Posterior vena cava (tissue), 2 donors: ENCODE data around the gene KCNH6. TPM values are rescaled to one million over a fixed set of nuclear protein-coding genes. Genes with fewer than 3 reads are reported as not detected.
A peak's percentile ranks its signal among the peaks of the same experiment; 100 is the strongest.

Experiments used
- DNase-seq: peaks from one replicate; pipeline ENCODE4 v3.0.0-alpha.2; 2020; ENCODE audit warnings: low spot score
- intact Hi-C, 2 donors: fragments of 100-400 bp; cut with DNase I; formaldehyde crosslinking; loops; one replicate each; pipeline versions ENCODE4 v1.14.1 to v1.14.2; 2022 to 2023
- total RNA-seq, 2 donors: library from RNA; stranded (reverse); fragmentation: NEBNext Ultra II Directional; extraction: Animal tissue kit (Norgen Biotek cat#: 25700); gene quantifications; one replicate each; pipeline ENCODE4 v1.2.1, GENCODE V29; 2021
- donor health status: DM: yes; HTN: yes; CAD: no.
- donor health status: DM: yes; HTN: yes; CAD: no.

Gene KCNH6
- total RNA-seq, 2 donors from 2014 or later, result not detected

DNA sequence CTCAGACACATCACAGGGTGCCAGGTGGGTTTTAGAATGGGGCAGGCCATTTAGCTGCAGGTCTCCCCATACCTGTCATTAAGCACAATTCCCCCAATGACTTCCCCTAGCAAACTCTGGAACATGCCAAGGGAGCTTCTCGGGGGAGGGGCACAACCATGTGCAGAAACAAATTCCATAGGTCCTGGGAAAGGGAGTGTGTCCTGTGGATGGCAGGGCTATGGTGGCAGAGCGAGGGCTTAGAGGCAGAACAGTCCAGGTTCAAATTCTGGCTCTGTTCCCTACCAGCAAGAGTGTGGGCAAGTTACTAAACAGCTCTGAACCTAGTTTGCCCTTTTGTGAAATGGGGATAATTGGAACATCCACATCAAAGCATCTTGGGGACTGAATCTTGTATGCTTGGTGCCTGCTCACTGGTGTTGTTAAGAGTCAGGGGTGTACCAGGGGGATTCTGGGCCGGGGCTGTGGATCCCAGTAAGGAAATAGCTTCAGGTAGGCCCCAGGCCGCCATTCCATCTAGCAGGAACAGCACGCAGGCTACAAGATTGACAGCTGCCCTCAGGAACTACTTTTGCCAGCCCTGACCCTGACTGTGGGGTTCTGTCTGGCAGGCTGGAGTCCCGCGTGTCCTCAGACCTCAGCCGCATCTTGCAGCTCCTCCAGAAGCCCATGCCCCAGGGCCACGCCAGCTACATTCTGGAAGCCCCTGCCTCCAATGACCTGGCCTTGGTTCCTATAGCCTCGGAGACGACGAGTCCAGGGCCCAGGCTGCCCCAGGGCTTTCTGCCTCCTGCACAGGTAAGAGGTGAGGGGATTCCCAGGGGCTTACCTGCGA, 21.5 kb downstream of the KCNH6 start:
- intact Hi-C loops, result no loop called here
- peak; percentile 74 for DNase-seq

DNA sequence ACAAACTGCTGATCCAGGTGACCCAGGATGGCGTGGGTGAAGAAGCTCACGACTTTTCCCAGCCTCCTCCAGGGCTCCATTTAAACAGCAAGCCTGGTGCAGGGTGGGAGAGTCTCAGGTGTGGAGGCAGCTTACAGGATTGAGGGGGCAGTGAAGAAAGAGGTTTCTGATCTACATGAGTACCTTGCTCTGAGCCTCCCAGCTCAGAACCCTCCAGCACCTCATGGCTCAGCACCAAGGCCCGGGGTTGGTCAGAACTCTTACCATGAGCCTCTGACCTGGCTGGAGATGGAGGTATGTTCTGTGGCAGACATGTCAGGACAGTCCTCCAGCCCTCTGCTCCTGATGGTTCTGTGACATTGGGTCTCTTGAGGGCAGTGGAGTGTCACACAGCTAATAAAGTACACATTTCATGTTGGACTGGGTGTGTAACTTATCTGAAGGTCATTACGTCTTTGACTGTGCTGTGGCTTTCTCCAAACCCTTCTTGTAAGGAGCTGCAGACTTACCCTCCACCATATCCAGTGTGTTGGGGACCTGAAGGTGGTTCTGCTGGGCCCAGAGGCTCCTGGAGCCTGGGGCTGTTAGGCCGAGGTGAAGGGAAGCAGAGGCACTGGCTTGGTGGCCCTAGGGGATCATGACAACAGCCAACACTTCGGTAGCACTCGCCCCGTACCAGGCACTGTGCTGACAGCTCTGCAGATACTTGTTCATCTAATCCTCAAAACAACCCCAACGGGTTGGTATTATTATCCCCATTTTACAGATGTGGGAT, 23.3 kb downstream of the KCNH6 start:
- intact Hi-C loops, result no loop called here
- peak; percentile 71 for DNase-seq

DNA sequence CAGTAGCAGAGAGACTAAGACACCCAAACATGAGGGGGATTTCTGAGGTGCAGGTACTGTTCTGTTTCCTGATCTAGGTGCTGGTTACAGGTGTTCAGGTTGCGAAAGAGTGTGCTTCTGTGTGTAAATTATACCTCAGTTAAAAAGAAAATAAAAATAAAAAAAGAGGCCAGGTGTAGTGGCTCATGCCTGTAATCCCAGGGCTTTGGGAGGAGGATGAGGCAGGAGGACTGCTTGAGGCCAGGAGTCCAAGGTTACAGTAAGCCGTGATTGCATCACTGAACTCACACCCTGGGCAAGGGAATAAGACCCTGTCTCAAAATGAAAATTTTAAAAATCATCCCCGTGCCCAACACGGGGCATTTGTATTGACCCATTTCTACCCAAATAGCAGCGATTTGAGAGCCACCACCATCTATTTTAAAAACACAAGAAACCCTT, 23.9 kb downstream of the KCNH6 start:
- intact Hi-C loops, result no loop called here
- DNase-seq, result peak; percentile 5

DNA sequence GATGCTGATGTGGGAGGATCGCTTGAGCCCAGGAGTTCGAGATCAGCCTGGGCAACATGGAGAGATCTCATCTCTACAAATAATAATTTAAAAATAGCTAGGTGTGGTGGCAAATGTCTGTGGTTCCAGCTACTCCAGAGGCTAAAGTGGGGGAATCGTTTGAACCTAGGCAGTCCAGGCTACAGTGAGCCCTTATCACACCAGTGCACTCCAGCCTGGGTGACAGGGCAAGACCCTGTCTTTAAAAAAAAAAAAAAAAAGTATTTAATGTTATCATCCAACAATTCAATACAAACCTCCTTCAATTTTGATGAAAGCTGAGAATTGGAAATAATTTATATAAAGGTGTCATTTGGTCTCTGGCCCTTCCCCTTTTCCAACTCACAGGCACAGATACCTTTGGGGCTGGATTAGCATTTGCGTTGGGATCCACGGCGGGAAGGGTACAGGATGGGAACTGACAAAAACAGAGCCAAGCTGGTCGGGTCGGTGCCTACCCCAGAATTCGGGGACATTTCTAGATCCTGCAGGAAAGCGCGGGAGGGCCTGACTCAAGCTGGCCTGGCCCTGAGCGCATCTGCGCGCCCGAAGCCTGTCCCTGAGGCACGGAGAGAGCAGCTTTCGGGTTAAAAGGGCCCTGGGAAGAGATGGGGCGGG, 26.3 kb downstream of the KCNH6 start:
- intact Hi-C loops, result no loop called here
- peak; percentile 83 for DNase-seq

DNA sequence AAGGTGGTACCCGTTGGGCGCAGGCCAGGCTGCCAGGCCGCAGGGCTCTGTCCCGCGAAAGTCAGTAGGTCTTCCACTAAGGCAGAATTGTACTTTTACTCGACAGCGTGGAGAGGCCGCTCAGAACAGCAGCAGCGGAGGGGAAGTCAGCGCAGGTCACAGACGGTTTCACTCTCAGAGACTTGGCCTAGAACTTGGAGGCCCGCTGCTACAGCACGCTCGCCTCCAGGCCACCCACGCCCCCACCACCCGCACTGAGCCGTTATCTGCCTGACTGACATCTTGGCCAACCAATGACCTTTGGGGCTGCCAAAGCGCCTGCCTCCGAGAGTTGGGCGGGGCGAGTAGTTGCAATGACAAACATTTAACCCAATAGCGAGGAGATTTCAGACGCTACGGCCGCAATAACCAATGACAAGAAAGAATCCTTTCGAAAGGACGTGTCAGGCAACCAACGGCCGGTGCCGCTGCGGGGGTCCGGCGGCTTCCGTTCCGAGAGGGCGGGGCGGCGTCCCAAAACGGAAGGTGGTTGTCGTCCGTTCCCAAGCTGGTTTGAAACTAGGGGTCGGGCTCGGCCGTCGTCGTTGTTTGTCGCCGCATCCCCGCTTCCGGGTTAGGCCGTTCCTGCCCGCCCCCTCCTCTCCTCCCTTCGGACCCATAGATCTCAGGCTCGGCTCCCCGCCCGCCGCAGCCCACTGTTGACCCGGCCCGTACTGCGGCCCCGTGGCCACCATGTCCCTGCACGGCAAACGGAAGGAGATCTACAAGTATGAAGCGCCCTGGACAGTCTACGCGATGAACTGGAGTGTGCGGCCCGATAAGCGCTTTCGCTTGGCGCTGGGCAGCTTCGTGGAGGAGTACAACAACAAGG, 27.0 kb downstream of the KCNH6 start, which contains the start of gene DCAF7:
Gene DCAF7 (plus strand): TSS at position 532 of the 871 bp plus-strand sequence. CDS start 201 bp downstream, at position 733.
- intact Hi-C loops, result no loop called here
- DNase-seq, result peak; percentile 99

DNA sequence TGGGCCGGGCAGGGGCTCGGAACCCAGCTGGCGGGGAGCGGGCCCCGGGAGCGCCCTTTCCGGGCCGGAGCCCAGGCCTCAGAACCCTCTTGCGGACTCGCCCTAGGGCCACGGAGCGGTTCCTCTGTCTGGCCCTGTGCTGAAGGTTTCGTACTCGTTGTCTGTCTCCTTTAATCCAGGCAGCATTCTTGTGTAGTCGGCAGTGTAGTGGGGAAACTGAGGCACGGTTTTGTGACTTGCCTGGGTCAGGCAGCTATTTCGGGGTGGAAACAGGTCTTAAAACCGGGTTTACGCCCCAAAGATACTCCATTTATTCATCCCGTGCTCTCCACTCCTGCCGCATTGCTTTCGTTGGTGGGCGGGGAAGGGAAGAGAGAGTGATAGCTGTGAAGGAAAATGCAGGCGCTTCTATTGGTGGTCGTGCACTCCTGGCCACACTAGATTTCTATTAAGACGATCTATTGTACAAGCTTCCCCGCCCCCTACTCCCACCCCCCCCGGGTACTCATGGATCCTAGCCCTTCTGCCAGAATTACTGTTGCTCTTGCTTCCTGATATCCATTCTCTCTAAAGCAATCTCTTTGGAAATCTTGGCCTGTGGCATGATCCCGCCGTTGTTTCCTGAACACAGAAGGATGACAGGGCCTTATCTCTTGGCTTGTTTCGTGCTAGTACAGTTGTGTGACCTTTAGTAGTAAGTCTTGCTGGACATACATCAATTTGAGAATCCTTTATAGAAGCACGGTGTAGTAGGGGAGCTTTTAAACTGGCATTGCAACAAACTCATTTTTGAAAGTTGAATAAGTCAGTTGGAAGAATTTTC, 27.9 kb downstream of the KCNH6 start:
- DNase-seq, result peak; percentile 47
- intact Hi-C loops, result no loop called here

DNA sequence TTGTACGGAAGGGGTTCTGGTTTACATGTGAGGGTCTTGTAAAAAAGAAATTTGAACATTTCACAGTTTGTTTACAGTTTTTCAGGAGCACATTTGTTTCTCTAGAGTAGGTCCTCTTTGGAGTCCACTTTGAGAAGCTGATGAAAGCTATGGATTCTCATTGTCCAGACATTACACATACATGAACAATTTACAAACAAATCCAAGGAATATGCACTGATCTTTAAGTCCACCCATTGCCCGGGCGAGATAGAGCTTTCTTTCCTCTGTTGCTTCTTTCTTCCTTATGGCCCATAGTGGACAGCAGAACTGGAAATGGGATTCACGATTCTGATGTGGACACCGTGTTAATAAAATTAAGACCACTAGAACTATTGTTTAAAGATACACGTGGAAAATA, 29.1 kb downstream of the KCNH6 start:
- DNase-seq, result no peak
- intact Hi-C loops, result no loop called here

DNA sequence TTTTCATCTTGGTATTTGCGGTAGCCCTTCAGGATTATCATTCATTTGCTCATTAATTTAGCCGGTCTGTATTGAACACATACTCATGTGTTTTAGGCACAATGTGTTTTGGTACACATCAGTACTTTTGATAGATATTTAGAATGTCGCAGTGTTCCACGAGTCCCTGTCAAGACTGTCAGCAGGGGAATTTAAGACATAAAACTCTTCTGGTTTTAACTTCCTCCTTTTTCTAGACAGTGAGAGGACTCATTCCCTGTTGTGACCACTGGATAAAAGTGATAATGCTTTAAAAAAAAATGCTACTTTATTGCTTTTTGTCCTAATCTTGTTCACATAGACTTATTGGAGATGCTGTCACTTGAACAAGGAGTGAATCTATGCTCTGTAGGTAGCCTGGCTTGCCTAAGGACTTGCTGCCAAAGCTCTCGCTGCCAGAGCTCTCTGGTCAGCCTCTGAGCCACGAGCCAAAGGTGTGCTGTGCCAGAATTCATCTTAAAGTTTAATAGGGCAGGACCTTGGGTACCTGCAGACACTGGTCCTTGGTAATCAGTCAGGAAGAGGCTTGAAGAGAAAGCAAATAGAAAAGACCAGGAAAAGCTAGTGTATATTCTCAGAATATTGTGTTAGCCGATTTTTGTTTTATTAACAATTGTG, 32.5 kb downstream of the KCNH6 start:
- DNase-seq, result peak; percentile 28
- intact Hi-C loops, result no loop called here

DNA sequence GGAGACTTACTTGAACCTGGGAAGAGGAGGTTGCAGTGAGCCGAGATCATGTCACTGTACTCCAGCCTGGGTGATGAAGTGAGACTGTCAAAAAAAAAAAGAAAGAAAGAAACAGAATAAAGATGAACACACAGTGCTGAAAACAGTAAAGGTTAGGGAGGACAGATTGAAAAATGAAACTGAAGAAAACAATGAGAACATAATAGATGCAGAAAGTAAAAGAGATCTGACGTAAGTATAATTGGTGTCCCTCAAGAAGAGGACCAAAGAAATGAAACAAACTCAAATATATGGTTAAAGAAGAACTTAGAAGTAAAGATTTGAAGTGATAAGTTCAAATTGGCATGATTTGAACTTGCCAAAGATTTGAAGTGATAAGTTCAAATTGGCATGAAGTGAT, 34.3 kb downstream of the KCNH6 start:
- intact Hi-C loops, result no loop called here
- no peak for DNase-seq

DNA sequence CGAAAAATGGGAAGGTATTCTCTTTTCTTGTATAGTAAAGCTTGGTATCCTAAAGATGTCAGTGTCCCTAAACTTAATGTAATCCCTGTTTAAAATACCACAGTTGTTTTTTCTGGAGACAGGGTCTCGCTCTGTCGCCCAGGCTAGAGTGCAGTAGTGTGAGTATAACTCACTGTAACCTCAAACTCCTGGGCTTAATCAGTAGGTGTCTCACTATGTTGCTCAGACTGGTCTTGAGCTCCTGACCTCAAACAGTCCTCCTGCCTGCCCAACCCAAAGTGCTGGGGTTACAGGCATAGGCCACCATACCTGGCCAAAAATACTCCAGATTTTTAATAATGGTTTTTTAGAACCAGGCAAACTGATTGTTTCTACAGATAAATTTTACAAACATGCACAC, 35.3 kb downstream of the KCNH6 start:
- intact Hi-C loops, result no loop called here
- DNase-seq, result no peak

DNA sequence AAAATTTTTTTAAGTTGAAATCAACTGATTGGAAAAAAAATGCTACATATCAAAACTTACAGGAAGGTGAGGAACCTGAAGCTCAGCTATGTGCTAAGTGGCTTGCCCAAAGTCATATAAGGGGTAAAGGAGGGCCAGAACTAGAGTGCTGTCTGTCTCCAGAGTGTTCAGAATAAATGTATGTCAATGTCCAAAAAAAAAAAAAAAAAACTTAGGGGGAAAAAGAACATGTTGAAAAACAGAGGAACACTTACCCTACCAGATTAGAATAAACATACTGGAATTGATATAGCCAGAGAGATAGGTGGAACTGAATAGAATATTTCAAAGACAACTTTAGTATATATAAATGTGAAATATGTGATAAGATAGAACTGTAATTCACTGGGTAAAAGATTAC, 38.7 kb downstream of the KCNH6 start:
- intact Hi-C loops, result no loop called here

DNA sequence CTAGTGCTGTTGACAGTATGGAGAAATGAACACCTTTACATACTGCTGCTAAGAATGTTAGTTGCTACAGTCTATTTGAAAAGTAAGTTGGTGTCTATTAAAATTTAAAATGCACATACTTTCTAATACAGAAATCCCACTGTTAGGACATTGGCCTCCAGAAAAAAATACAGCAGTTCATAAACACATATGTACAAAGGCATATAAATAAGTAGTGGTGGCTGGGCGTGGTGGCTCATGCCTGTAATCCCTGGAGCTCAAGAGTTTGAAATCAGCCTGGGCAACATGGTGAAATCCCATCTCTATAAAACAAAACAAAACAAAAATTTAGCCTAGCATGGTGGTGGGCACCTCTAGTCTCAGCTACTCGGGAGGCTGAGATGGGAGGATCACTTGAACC, 40.2 kb downstream of the KCNH6 start:
- DNase-seq, result no peak
- intact Hi-C loops, result no loop called here

More for the DNA sequence above, 38.7 kb downstream of the KCNH6 start:
- no peak for DNase-seq

DNA sequence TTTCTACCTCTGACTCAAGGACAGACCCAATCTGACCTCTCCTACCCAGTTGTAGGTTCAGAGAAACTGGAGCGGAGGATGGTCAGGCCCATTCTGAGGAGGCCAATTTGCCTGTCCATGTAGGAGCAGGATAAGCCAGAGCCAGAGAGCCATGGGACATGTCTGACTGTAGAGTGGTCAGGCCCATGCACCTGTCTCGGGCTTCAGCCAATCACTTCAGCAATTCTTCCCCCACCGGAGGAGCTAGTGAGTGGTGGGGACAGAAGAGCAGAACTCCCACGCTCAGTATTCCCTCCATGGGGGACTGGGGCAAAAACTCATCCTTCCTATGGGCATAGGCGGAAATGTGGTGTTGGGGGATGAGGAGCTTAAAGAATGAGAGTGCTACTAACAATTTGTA, 41.4 kb downstream of the KCNH6 start:
- intact Hi-C loops, result no loop called here
- DNase-seq, result no peak

DNA sequence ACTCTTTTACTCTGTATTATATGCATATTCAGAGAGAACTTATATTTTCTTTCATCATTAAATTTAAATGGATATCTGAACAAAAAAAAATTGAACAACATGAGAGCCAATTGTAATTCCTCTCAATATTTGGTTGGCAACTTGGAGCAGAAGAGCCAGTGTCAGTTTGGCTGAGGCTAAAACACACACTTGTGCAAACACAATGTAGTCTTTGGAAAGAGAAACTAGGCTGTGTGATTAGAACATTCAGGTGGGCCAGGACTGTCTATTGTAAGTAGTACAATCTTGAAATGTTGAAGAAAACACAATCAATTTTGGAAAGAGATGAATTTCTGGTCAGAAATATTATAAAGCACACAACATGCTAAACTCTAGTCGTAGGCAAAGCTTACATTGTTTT, 44.1 kb downstream of the KCNH6 start:
- intact Hi-C loops, result no loop called here
- DNase-seq, result no peak

DNA sequence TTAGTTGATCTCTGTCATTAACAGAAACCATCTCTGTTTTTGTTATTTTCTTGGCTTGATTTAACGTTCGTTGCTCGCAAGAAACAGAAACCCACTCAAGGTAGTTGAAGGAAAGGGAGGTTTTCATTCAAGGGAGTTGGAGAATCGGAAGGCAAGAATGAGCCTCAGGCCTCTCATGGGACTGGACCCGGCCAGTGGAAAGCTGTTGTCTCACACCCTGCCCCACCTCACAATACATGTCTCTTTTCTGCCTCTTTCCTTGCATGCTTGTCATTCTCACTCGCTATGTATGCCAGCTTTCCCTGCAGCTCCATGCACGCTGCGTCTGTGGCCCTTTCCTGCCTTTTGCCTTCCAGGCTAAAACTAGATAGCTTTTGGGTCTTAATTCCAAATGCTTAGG, 45.4 kb downstream of the KCNH6 start:
- intact Hi-C loops, result no loop called here

DNA sequence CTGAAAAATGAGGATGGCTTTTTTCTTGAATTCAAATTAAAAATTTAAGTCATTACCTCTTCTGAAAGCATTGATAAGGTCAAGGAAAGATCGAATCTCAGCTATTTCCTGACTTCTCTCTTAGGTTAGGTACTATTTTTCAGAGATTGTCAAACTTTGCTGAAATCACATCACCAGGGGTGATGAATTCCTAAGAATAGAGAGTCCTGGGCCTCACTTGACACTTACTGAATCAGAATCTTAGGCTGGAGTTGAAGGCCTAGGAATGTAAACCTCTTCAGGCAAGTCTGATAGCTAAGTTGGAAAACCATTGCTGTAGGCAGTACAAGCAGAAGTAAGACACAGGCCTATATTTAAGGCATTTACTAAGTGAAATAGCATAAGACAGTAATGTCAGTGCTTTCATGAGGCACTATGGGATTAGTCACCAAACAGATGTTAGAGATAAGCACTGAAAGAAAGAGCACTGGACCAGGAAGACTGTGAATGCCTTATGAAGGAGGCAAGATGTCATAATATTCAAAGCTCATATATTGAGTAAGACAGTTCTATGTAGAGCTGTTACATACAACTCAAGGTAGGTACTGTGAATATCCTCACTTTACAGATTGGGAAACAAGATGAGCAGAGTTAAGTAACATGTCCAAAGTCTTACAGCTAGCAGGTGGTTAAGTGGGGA, 48.6 kb downstream of the KCNH6 start:
- intact Hi-C loops, result no loop called here
- no peak for DNase-seq

More for the DNA sequence above, 45.4 kb downstream of the KCNH6 start:
- DNase-seq, result no peak

DNA sequence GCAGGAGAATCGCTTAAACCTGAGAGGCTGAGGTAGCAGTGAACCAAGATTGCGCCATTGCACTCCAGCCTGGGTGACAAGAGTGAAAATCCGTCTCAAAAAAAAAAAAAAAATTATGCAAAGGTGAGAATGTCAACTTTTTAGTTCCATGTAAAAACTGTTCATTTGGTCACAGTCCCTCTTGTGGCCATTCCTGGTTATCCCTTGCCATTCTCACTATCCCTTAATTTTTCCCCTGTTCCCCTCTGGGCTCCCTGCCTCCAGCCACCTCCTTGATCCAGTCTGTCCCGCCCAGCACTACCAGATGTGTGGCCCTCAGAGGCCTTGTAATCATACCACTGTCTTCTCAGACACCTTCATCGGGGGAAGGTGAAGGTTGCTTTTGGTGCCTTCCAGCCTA, 50.5 kb downstream of the KCNH6 start:
- no peak for DNase-seq

More for the DNA sequence above, 50.5 kb downstream of the KCNH6 start:
- intact Hi-C loops, result no loop called here
